ENCODE results near the gene SLC2A9.

The SLC2A9 gene

GRCh38 chr4:9926586-9926985 is 94.7 kb downstream of the SLC2A9 start:
- H3K36me3 ChIP-seq (ENCODE audit: control insufficient read depth in 1 of 2, insufficient read depth in 2 of 2, low read length in 2 of 2): no peaks in the 10 kb centered on the region
- no peak overlapping the region for H3K4ac ChIP-seq (ENCODE audit: low read depth, low read length)
- WGBS (ENCODE audit: extremely low coverage, insufficient coverage, insufficient read length): no CpG with 5 or more reads among the region's 3 CpGs
- no peak for DNase-seq
- no peak overlapping the region for H3K14ac ChIP-seq (ENCODE audit: low read length)
- no peak overlapping the region for H3K4me2 ChIP-seq (ENCODE audit: low read length)
- H3K79me1 ChIP-seq (ENCODE audit: low read length): no peaks in the 10 kb centered on the region
- no peaks in the 10 kb centered on the region for H3K27me3 ChIP-seq (ENCODE audit: insufficient read depth, low read length)
- H3K27ac ChIP-seq (ENCODE audit: low read depth, low read length): no peak overlapping the region
- peaks cover 2 to 7% of the 10 kb centered on the region in 2 experiments for H3K4me1 ChIP-seq (ENCODE audit: control insufficient read depth in 1 of 2, insufficient read depth in 2 of 2, low read length in 2 of 2)
- H3K9ac ChIP-seq (ENCODE audit: low read length): no peak overlapping the region
- H4K91ac ChIP-seq (ENCODE audit: low read depth, low read length): no peak overlapping the region
- no peak overlapping the region for H2BK120ac ChIP-seq (ENCODE audit: insufficient read depth, low read length, poor library complexity)
- H3K18ac ChIP-seq (ENCODE audit: low read length): no peak overlapping the region
- H3K9me3 ChIP-seq (ENCODE audit: insufficient read depth, low read depth, low read length): no peaks in the 10 kb centered on the region
- no peak overlapping the region for H2BK5ac ChIP-seq (ENCODE audit: low read depth, low read length, poor library complexity)
- H3K79me2 ChIP-seq (ENCODE audit: control insufficient read depth, insufficient read depth, low read length, poor library complexity): no peaks in the 10 kb centered on the region
- H4K12ac ChIP-seq (ENCODE audit: low read depth, low read length): no peak overlapping the region
- no peak overlapping the region for H2BK12ac ChIP-seq (ENCODE audit: low read length)
- H2AK5ac ChIP-seq (ENCODE audit: low read length): no peak overlapping the region
- H3K23ac ChIP-seq (ENCODE audit: low read length): no peak overlapping the region
- no peak overlapping the region for H4K8ac ChIP-seq (ENCODE audit: low read depth, low read length)
- H2AFZ ChIP-seq (ENCODE audit: insufficient read depth, low read length, poor library complexity): no peak overlapping the region
- no peak overlapping the region for H3K4me3 ChIP-seq (ENCODE audit: low read depth, low read length)

- Histone ChIP-seq H3K4me3 (ENCODE audit: low read depth, low read length) (no peak overlapping the region), H3K9me3 (ENCODE audit: insufficient read depth, low read depth, low read length) (no peaks in the 10 kb centered on the region), H4K8ac (ENCODE audit: low read depth, low read length) (no peak overlapping the region), H3K14ac (ENCODE audit: low read length) (no peak overlapping the region), H3K4ac (ENCODE audit: low read depth, low read length) (no peak overlapping the region), H4K12ac (ENCODE audit: low read depth, low read length) (no peak overlapping the region), H3K4me1 (ENCODE audit: control insufficient read depth in 1 of 2, insufficient read depth in 2 of 2, low read length in 2 of 2) (peaks cover 2 to 7% of the 10 kb centered on the region in 2 experiments), H3K9ac (ENCODE audit: low read length) (no peak overlapping the region), H2BK120ac (ENCODE audit: insufficient read depth, low read length, poor library complexity) (no peak overlapping the region), H3K18ac (ENCODE audit: low read length) (no peak overlapping the region), H3K27ac (ENCODE audit: low read depth, low read length) (no peak overlapping the region), H3K36me3 (ENCODE audit: control insufficient read depth in 1 of 2, insufficient read depth in 2 of 2, low read length in 2 of 2) (no peaks in the 10 kb centered on the region), H2BK12ac (ENCODE audit: low read length) (no peak overlapping the region), H3K4me2 (ENCODE audit: low read length) (no peak overlapping the region), H2AFZ (ENCODE audit: insufficient read depth, low read length, poor library complexity) (no peak overlapping the region), H3K79me2 (ENCODE audit: control insufficient read depth, insufficient read depth, low read length, poor library complexity) (no peaks in the 10 kb centered on the region), H4K91ac (ENCODE audit: low read depth, low read length) (no peak overlapping the region), H3K23ac (ENCODE audit: low read length) (no peak overlapping the region), H3K27me3 (ENCODE audit: insufficient read depth, low read length) (no peaks in the 10 kb centered on the region), H3K79me1 (ENCODE audit: low read length) (no peaks in the 10 kb centered on the region), H2AK5ac (ENCODE audit: low read length) (no peak overlapping the region), H2BK5ac (ENCODE audit: low read depth, low read length, poor library complexity) (no peak overlapping the region)
- no CpG with 5 or more reads among the region's 8 CpGs for WGBS (ENCODE audit: extremely low coverage, insufficient coverage, insufficient read length)
- no peak for DNase-seq
Observed at GRCh38 chr4:9925750-9926439, 95.4 kb downstream of the SLC2A9 start.

DNA sequence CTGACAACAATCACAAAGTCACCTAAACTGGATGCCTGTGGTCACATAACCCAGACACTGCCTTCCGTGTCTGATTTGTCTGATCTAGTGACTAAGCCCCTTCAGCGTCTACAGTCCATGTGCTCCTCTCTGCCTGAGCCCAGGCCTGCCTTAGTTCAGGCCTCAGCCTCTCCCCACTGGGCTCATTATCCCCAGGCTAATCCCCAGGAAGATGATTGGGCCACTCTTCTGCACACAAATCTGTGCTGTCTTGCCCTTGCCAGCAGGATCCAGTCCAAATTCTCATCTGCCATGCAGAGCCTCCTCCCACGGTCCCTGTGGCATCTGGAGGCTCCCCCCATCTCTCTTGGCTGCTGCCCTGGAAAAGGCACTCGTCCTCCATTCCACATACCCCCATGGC is 96.5 kb downstream of the SLC2A9 start:
- Histone ChIP-seq H2AK5ac (ENCODE audit: low read length) (no peak overlapping the region), H4K12ac (ENCODE audit: low read depth, low read length) (no peak overlapping the region), H4K8ac (ENCODE audit: low read depth, low read length) (no peak overlapping the region), H2BK12ac (ENCODE audit: low read length) (no peak overlapping the region), H3K9me3 (ENCODE audit: insufficient read depth, low read depth, low read length) (no peaks in the 10 kb centered on the region), H3K4me1 (ENCODE audit: control insufficient read depth in 1 of 2, insufficient read depth in 2 of 2, low read length in 2 of 2) (peaks cover under 1% of the 10 kb centered on the region in 2 experiments), H3K27ac (ENCODE audit: low read depth, low read length) (no peak overlapping the region), H3K23ac (ENCODE audit: low read length) (no peak overlapping the region), H3K79me2 (ENCODE audit: control insufficient read depth, insufficient read depth, low read length, poor library complexity) (no peaks in the 10 kb centered on the region), H3K9ac (ENCODE audit: low read length) (no peak overlapping the region), H2BK120ac (ENCODE audit: insufficient read depth, low read length, poor library complexity) (no peak overlapping the region), H3K4me3 (ENCODE audit: low read depth, low read length) (no peak overlapping the region), H3K4me2 (ENCODE audit: low read length) (no peak overlapping the region), H2AFZ (ENCODE audit: insufficient read depth, low read length, poor library complexity) (no peak overlapping the region), H2BK5ac (ENCODE audit: low read depth, low read length, poor library complexity) (no peak overlapping the region), H3K36me3 (ENCODE audit: control insufficient read depth in 1 of 2, insufficient read depth in 2 of 2, low read length in 2 of 2) (no peaks in the 10 kb centered on the region), H3K18ac (ENCODE audit: low read length) (no peak overlapping the region), H3K27me3 (ENCODE audit: insufficient read depth, low read length) (no peaks in the 10 kb centered on the region), H4K91ac (ENCODE audit: low read depth, low read length) (no peak overlapping the region), H3K79me1 (ENCODE audit: low read length) (no peaks in the 10 kb centered on the region), H3K4ac (ENCODE audit: low read depth, low read length) (no peak overlapping the region), H3K14ac (ENCODE audit: low read length) (no peak overlapping the region)
- DNase-seq: no peak
- WGBS (ENCODE audit: extremely low coverage, insufficient coverage, insufficient read length): no CpG with 5 or more reads among the region's 4 CpGs

DNA sequence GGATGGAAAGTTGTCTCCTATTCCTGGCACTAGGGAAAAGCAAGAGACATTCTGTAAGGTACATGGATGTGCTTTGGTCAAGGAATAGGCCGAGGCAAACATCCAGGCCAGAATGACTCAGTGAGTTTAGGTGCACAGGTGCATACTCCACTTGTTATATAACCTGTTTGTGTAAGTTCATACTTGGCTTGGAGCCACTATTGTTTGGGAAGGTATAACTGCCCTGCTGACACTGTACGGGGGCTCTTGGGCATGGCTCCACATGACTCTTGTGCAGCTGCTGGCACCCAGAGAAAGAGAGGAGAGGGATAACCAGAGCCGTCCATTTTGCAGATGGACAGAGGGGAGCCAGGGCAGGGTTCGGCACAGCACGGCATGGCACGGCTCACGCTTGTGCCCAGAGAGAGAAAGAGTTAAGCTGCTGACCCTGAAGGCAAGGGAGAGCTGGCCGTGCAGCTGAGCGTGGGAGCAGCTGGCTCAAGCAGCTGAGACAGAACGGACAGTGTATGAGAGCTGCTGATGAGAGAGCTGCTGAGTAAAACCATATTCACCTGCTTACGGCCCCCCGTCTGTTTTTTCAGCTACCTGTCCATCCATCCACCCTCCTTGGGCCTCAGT is 98.0 kb downstream of the SLC2A9 start:
- Histone ChIP-seq H3K4ac (ENCODE audit: low read depth, low read length) (no peak overlapping the region), H3K18ac (ENCODE audit: low read length) (no peak overlapping the region), H3K27ac (ENCODE audit: low read depth, low read length) (no peak overlapping the region), H3K79me2 (ENCODE audit: control insufficient read depth, insufficient read depth, low read length, poor library complexity) (no peaks in the 10 kb centered on the region), H3K4me3 (ENCODE audit: low read depth, low read length) (no peak overlapping the region), H3K14ac (ENCODE audit: low read length) (no peak overlapping the region), H3K4me2 (ENCODE audit: low read length) (no peak overlapping the region), H3K27me3 (ENCODE audit: insufficient read depth, low read length) (no peaks in the 10 kb centered on the region), H3K79me1 (ENCODE audit: low read length) (no peaks in the 10 kb centered on the region), H4K91ac (ENCODE audit: low read depth, low read length) (no peak overlapping the region), H3K9ac (ENCODE audit: low read length) (no peak overlapping the region), H4K12ac (ENCODE audit: low read depth, low read length) (no peak overlapping the region), H3K9me3 (ENCODE audit: insufficient read depth, low read depth, low read length) (no peaks in the 10 kb centered on the region), H3K23ac (ENCODE audit: low read length) (no peak overlapping the region), H3K36me3 (ENCODE audit: control insufficient read depth in 1 of 2, insufficient read depth in 2 of 2, low read length in 2 of 2) (no peaks in the 10 kb centered on the region), H3K4me1 (ENCODE audit: control insufficient read depth in 1 of 2, insufficient read depth in 2 of 2, low read length in 2 of 2) (no peaks in the 10 kb centered on the region), H2BK120ac (ENCODE audit: insufficient read depth, low read length, poor library complexity) (no peak overlapping the region), H2BK12ac (ENCODE audit: low read length) (no peak overlapping the region), H2BK5ac (ENCODE audit: low read depth, low read length, poor library complexity) (no peak overlapping the region), H2AK5ac (ENCODE audit: low read length) (no peak overlapping the region), H4K8ac (ENCODE audit: low read depth, low read length) (no peak overlapping the region), H2AFZ (ENCODE audit: insufficient read depth, low read length, poor library complexity) (no peak overlapping the region)
- WGBS (ENCODE audit: extremely low coverage, insufficient coverage, insufficient read length): no CpG with 5 or more reads among the region's 12 CpGs
- no peak for DNase-seq
